ENCODE results near the gene RRP1.

Gene RRP1

DNA sequence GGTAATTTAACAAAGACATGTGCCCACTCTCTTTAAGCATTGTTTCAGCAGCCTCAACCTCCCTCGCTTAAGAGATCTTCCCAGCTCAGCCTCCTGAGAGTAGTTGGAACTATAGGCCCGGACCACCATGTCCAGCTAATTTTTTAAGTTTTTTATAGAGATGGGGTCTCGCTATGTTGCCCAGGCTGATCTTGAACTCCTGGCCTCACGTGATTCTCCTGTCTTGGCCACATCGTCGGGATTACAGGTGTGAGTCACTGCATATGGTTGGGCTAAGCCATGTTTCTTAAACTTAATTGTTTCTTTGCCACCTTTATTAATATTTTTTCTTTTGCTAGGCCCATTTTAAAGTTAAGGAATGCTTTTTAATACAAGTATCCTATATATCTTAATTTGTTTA, 57.1 kb downstream of the RRP1 start:
- no peak for DNase-seq

DNA sequence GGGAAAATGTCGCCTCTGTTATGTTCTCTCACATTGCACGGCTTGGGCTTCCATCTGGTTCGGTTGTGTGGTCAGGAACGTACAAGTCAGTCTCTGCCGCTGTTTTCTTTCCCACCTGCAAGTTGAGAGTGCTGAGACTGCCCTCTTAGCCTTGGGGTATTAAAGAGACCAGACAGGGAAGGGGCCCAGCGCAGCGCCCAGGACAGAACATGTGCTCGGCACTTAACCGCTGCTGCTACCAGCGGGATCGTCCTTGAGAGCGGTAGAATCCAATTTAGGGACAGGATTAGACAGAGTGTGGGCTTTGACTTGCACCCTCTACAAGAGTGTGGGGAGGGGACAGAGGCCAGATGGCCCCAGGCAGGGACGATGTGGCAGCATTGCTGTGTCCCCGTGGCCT, 57.9 kb downstream of the RRP1 start:
- DNase-seq, result no peak

DNA sequence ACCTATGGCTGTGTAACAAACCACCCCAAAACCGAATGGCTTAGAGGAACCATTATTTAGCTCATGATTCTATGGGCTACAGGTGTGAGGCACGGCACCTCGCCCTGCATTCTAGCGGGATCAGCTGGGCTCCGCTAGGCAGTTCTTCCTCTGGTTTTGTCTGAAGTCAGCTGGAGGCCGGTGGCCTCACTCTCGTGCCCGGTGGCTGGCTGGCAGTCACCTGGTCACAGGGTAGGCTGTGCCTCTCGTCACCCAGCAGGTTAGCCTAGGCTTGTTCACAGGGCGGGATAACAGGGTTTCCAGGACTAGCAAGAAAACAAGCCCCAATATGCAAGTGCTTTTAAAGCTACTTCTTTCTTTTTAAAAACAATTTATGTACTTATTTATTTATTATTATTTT, 59.4 kb downstream of the RRP1 start:
- DNase-seq, result no peak

DNA sequence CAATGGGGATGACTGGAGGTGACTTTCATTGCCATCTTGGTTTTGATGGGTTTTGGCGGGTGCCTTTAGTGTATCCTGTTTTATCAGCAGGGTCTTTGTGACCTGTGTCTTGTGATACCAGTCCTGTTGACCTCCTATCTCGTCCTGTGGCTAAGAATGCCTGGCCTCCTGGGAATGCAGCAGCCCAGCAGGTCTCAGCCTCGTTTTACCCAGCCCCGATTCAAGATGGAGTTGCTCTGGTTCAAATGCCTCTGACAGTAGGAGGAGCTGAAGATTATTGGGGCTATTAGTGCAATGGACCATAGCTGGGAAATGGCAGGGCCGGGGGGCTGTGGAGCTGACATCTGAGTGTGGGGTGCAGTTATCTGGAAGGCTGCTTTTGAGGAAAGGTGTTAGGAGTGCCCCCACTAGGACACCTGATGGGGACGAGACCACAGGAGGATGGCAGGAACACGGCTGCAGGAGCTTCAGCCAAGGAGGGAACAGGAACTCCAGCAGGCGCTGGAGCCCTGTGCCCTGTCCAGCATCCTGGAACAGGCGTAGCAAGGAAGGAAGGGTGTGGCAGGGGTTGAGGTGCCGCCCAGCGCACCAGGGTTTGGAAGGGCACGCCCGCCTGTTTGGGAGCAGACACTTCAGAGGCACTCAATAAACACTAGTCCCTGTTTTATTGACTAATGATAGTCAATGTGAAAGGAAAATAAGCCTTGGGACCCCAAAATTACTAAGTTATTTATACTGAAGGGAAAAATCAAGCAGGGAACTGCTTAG, 60.3 kb downstream of the RRP1 start:
- DNase-seq, result no peak

DNA sequence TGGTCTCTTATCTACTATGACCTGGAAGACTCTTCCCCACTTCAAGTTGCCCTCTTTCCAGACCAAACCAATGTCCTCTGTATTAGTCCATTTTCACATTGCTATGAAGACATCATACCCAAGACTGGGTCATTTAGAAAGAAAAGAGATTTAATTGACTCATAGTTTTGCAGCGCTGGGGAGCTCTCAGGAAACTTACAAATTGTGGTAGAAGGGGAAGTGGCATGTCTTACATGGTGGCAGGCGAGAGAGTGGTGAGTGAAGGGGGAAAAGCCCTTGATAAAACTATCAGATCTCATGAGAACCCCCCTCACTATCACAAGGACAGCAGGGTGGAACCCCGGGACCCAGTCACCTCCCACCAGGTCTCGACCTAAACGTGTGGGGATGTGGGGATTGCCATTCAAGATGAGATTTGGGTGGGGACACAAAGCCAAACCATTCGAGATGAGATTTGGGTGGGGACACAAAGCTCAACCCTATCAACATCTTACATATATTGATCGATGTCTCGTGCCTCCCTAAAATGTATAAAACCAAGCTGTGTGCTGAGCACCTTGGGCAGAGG, 61.4 kb downstream of the RRP1 start:
- DNase-seq, result no peak

DNA sequence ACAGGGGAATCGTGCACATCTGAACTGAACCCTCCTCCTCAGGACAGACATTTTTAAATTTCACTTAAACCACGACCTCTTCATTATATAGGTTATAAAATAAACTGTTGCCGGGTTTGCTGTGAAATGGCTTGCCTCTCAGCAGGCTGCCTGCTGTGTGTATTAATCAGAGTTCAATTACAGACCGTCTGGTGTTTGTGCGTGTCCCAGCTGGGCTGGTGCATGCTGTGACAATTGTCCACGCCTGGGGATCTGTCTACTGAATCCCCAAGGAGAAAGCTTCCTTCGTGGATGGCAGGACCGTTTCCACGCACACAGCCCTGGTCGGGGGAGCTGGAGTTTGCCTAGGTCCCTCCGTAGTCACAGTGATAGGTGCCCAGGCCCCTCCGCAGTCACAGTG, 62.2 kb downstream of the RRP1 start:
- no peak for DNase-seq

DNA sequence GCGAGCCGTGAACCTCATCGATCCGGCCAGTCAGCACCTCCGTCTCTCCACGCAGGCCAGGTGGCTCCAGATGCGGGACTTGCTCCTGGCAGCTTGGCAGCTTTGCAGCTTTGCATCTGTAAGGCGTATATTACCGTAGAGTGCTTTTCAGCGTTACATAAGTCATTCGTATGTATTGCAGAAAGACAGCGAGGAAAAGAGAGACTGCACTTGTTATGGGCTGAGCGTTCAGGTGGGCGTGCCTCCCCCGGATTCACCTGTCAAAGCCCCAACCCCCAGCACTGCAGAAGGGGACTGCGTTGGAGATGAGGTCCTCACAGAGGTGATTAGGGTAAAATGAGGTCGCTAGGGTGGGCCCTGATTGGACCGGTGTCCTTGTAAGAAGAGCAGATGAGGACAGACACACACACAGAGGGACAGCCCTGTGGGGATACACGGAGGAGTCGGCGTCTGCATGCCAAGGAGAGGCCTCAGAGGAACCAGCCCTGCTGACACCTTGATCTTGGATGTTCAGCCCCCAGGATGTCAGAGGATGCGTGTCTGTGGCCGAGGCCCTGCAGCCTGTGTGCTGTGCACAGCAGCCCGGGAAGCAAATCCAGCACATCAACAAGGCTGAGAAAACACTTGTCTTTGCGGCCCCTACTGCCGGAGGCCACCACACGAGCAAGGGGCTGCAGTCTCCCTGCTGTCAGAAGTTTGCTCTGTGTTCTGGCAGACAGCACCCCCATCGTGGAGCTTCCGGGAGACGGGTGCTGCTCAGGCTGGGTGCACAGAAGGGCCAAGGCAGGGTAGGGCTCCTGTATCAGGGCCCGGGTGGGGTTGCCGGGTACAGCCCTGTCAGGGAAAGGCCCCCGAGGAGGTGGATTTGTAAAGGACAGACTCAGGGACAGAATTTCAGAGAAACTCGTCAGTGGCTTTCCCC, 64.7 kb downstream of the RRP1 start:
- no peak for DNase-seq
